Tibial nerve (tissue), 3 donors: Measurements from ENCODE around the gene EXOSC7.

Experiments used
- EP300 ChIP-seq, 2 donors: sonication (generic); formaldehyde crosslinking; IDR thresholded peaks; one replicate each; pipeline ENCODE4 v1.6.1; 2017; ENCODE audit warnings: antibody characterized with exemption in 2 of 2, mild to moderate bottlenecking in 1 of 2
- POLR2A ChIP-seq, 2 donors: fragments of 450-650 bp; IDR thresholded peaks; one replicate each; pipeline ENCODE4 v1.6.1; 2017; ENCODE audit warnings: antibody characterized with exemption in 2 of 2, mild to moderate bottlenecking in 2 of 2, moderate library complexity in 2 of 2

GRCh38 chr3:45042162-45042561 lies 66.1 kb downstream of the EXOSC7 start:
- TF ChIP-seq POLR2A (IDR thresholded peaks at IDR 0.05) (no peak), EP300 (IDR thresholded peaks at IDR 0.05) (no peak)
